Lung (tissue), 12 donors: ENCODE measurements around the gene PC. TPM values are rescaled to one million over a fixed set of nuclear protein-coding genes. Genes with fewer than 3 reads are reported as not detected.
A peak's percentile ranks its signal among the peaks of the same experiment; 100 is the strongest.

ENCODE experiments used
- ATAC-seq: fragments of 200-7000 bp; cut with Tn5 transposase; one replicate; pipeline ENCODE4 v1.9.1; 2020; ENCODE audit warnings: moderate number of reproducible peaks; ENCODE audit not compliant: insufficient read depth, low FRiP score
- DNase-seq, 3 donors: peaks; one replicate each; pipeline ENCODE4 v3.0.0-alpha.2; 2013 to 2017
- H3K27ac ChIP-seq, 2 donors: one replicate each; pipeline ENCODE4 v1.5.1; 2013; ENCODE audit warnings: mild to moderate bottlenecking in 2 of 2, moderate library complexity in 2 of 2, control low read depth in 1 of 2, inconsistent platforms in 1 of 2, low read depth in 1 of 2, low read length in 1 of 2
- H3K27me3 ChIP-seq, 3 donors: one replicate each; pipeline ENCODE4 v1.5.1; 2013; ENCODE audit warnings: low read length in 2 of 3; ENCODE audit not compliant: control insufficient read depth in 3 of 3, insufficient read depth in 3 of 3
- H3K36me3 ChIP-seq, 4 donors: one replicate each; pipeline ENCODE4 v1.5.1; 2013; ENCODE audit warnings: low read length in 4 of 4, mild to moderate bottlenecking in 1 of 4, moderate library complexity in 1 of 4; ENCODE audit not compliant: control insufficient read depth in 4 of 4, insufficient read depth in 4 of 4
- H3K4me1 ChIP-seq, 5 donors: one replicate each; pipeline ENCODE4 v1.5.1; 2013; ENCODE audit warnings: low read length in 5 of 5, mild to moderate bottlenecking in 2 of 5, moderate library complexity in 1 of 5; ENCODE audit not compliant: control insufficient read depth in 5 of 5, insufficient read depth in 5 of 5
- H3K4me3 ChIP-seq: one replicate; pipeline ENCODE4 v1.5.1; 2013; ENCODE audit warnings: mild to moderate bottlenecking, control low read depth, moderate library complexity
- H3K9ac ChIP-seq, 2 donors: one replicate each; pipeline ENCODE4 v1.5.1; 2013; ENCODE audit warnings: low read length in 2 of 2, control low read depth in 1 of 2; ENCODE audit not compliant: insufficient read depth in 1 of 2
- H3K9me3 ChIP-seq, 4 donors: one replicate each; pipeline ENCODE4 v1.5.1; 2013; ENCODE audit warnings: low read length in 3 of 4, mild to moderate bottlenecking in 1 of 4, moderate library complexity in 1 of 4; ENCODE audit not compliant: control insufficient read depth in 4 of 4, insufficient read depth in 3 of 4
- CTCF ChIP-seq: IDR thresholded peaks from 2 replicates; pipeline ENCODE4 v1.5.1; 2012; ENCODE audit warnings: mild to moderate bottlenecking; ENCODE audit errors: control extremely low read depth, extremely low read depth
- WGBS, 2 donors: extraction: QIAGEN DNeasy Blood & Tissue Kit; methylation state at CpG; one replicate each; pipeline ENCODE4 v1.1.7; 2013; 5-methylcytosine and 5-hydroxymethylcytosine counted together
- polyA plus RNA-seq, 2 donors: library from polyadenylated mRNA; stranded (reverse); fragments of 200-250 nt; gene quantifications; one replicate each; pipeline ENCODE4 v1.2.1, GENCODE V29; 2013
- total RNA-seq, 2 donors: library from RNA; depleted of rRNA in 1 of 2; stranded (reverse); fragments of >200 nt in 1 of 2; gene quantifications; one replicate each; pipeline ENCODE4 v1.2.1, GENCODE V29; 2014 to 2021
- donor health status: control.
- donor health status: control.
- donor health status: Bipolar disorder and iron deficiency.
- donor health status: healthy.
- donor health status: DM: yes; HTN: yes; CAD: no.

PC gene
- total and polyA plus RNA-seq, 4 donors = 5.5 to 32.5 (median 12.0) TPM

- no peak for DNase-seq
These were observed 88.7 kb downstream of the PC start for GRCh38 chr11:66869567-66869870.

GRCh38 chr11:66868726-66869566, 89.2 kb downstream of the PC start:
- Histone ChIP-seq H3K9ac (no peak overlapping the region), H3K27me3 (no peaks in the 10 kb centered on the region), H3K27ac (no peak overlapping the region), H3K36me3 (peaks cover 0 to 3% (median 0%) of the 10 kb centered on the region in 4 donors), H3K4me3 (no peak overlapping the region), H3K9me3 (no peaks in the 10 kb centered on the region), H3K4me1 (no peaks in the 10 kb centered on the region)
- peak; percentile 44 for ATAC-seq
- WGBS, 2 donors = 42 to 54% methylated on average over 27 of the region's 27 CpGs
- DNase-seq = peak in 1 of 3 donors; percentile 39
- no peak for TF ChIP-seq CTCF

More at GRCh38 chr11:66869567-66869870, 88.7 kb downstream of the PC start:
- no peaks in the 10 kb centered on the region for H3K27me3 ChIP-seq
- peaks cover 0 to 3% (median 0%) of the 10 kb centered on the region in 4 donors for H3K36me3 ChIP-seq
- ATAC-seq = no peak
- H3K27ac ChIP-seq = no peak overlapping the region
- WGBS, 2 donors = 96% methylated on average over 9 of the region's 9 CpGs
- no peak overlapping the region for H3K9ac ChIP-seq
- no peaks in the 10 kb centered on the region for H3K9me3 ChIP-seq
- TF ChIP-seq CTCF = no peak
- no peaks in the 10 kb centered on the region for H3K4me1 ChIP-seq
- H3K4me3 ChIP-seq = no peak overlapping the region

- peaks cover 0 to 3% (median 0%) of the 10 kb centered on the region in 4 donors for H3K36me3 ChIP-seq
- H3K27ac ChIP-seq = no peak overlapping the region
- DNase-seq = no peak
- ATAC-seq = no peak
- no peak for TF ChIP-seq CTCF
- no peak overlapping the region for H3K4me3 ChIP-seq
- H3K9me3 ChIP-seq = no peaks in the 10 kb centered on the region
- WGBS, 2 donors = 93 to 95% methylated on average over 13 of the region's 13 CpGs
- no peaks in the 10 kb centered on the region for H3K4me1 ChIP-seq
- H3K27me3 ChIP-seq = no peaks in the 10 kb centered on the region
- H3K9ac ChIP-seq = no peak overlapping the region
These were observed 90.0 kb downstream of the PC start for GRCh38 chr11:66868082-66868725.
